Measurements from ENCODE around the gene EPS15.

EPS15 gene

GRCh38 chr1:51310871-51311613 is 208.0 kb downstream of the EPS15 start:
- H3K9me3 Mint-ChIP-seq: no peaks in the 10 kb centered on the region
- H3K4me3 Mint-ChIP-seq: no peak overlapping the region
- H3K27me3 Mint-ChIP-seq: no peaks in the 10 kb centered on the region
- no peaks in the 10 kb centered on the region for H3K36me3 Mint-ChIP-seq
- no peak overlapping the region for H3K27ac Mint-ChIP-seq
- H3K4me1 Mint-ChIP-seq: no peaks in the 10 kb centered on the region

GRCh38 chr1:51309291-51309690 is 209.8 kb downstream of the EPS15 start:
- Mint-ChIP-seq H3K27me3 (no peaks in the 10 kb centered on the region), H3K9me3 (no peaks in the 10 kb centered on the region), H3K4me1 (no peaks in the 10 kb centered on the region), H3K36me3 (no peaks in the 10 kb centered on the region), H3K27ac (no peak overlapping the region), H3K4me3 (no peak overlapping the region)

- H3K4me1 Mint-ChIP-seq: no peaks in the 10 kb centered on the region
- H3K9me3 Mint-ChIP-seq: no peaks in the 10 kb centered on the region
- H3K36me3 Mint-ChIP-seq: no peaks in the 10 kb centered on the region
- no peak overlapping the region for H3K27ac Mint-ChIP-seq
- H3K4me3 Mint-ChIP-seq: no peak overlapping the region
- no peaks in the 10 kb centered on the region for H3K27me3 Mint-ChIP-seq
These were observed 210.4 kb downstream of the EPS15 start for GRCh38 chr1:51308636-51309035.

GRCh38 chr1:51306950-51307349 is 212.1 kb downstream of the EPS15 start:
- Mint-ChIP-seq H3K9me3 (no peaks in the 10 kb centered on the region), H3K4me3 (no peak overlapping the region), H3K27me3 (no peaks in the 10 kb centered on the region), H3K27ac (no peak overlapping the region), H3K4me1 (no peaks in the 10 kb centered on the region), H3K36me3 (no peaks in the 10 kb centered on the region)

GRCh38 chr1:51305371-51305823 is 213.7 kb downstream of the EPS15 start:
- Mint-ChIP-seq H3K9me3 (no peaks in the 10 kb centered on the region), H3K27me3 (no peaks in the 10 kb centered on the region), H3K27ac (no peak overlapping the region), H3K4me3 (no peak overlapping the region), H3K4me1 (no peaks in the 10 kb centered on the region), H3K36me3 (no peaks in the 10 kb centered on the region)

- H3K36me3 Mint-ChIP-seq: no peaks in the 10 kb centered on the region
- H3K27me3 Mint-ChIP-seq: no peaks in the 10 kb centered on the region
- H3K27ac Mint-ChIP-seq: no peak overlapping the region
- H3K4me3 Mint-ChIP-seq: no peak overlapping the region
- no peaks in the 10 kb centered on the region for H3K4me1 Mint-ChIP-seq
- no peaks in the 10 kb centered on the region for H3K9me3 Mint-ChIP-seq
These were observed 214.7 kb downstream of the EPS15 start for GRCh38 chr1:51304360-51304759.

All from activated naive CD4-positive, alpha-beta T cell treated with anti-CD3 and anti-CD28 coated beads, Interleukin-2, amount 50 U/mL, for 24 hours (primary cell).